ENCODE results near the gene STAT5B. TPM values are rescaled to one million over a fixed set of nuclear protein-coding genes. Genes with fewer than 3 reads are reported as not detected.
"Not testable (repeated sequence)": the region's sequence is repeated elsewhere in the genome, so short reads cannot be mapped to it uniquely, and the experiment has no call there.

STAT5B gene
- total and polyA plus RNA-seq, 2 of the 13 experiments (the other 11 are each of a cell fraction or from before 2014, with no cell fraction given): 21.0 to 42.8 TPM

GRCh38 chr17:42246515-42246914, 29.7 kb downstream of the STAT5B start (continued):
- TF ChIP-seq CTCF (CRISPR knock-in tag; IDR thresholded peaks at IDR 0.05): peak; percentile 71
- TF ChIP-seq ZBTB33 (CRISPR knock-in tag; IDR thresholded peaks at IDR 0.05): peak; percentile 70
- no peak for TF ChIP-seq ZNF558 (CRISPR knock-in tag; IDR thresholded peaks at IDR 0.05; ENCODE audit: borderline replicate concordance)
- TF ChIP-seq ARNT2 (CRISPR knock-in tag; IDR thresholded peaks at IDR 0.05; ENCODE audit: low read depth): no peak
- no peak for TF ChIP-seq ZNF160 (CRISPR knock-in tag; IDR thresholded peaks at IDR 0.05)
- TF ChIP-seq ZNF10 (CRISPR knock-in tag; IDR thresholded peaks at IDR 0.05; ENCODE audit: borderline replicate concordance, low read depth): no peak

- H4K20me1 ChIP-seq (ENCODE audit: insufficient read depth, low read length); H2AFZ ChIP-seq (ENCODE audit: low read length); ATAC-seq; H3K9me3 ChIP-seq (ENCODE audit: low read length); H3K9ac ChIP-seq (ENCODE audit: insufficient read depth, low read depth, low read length); H3K27me3 ChIP-seq (ENCODE audit: control insufficient read depth in 1 of 2, insufficient read depth in 2 of 2, low read length in 2 of 2); in situ Hi-C loops (cut with HindIII; ENCODE audit: extremely low pct_ligation_motif_present, low pct_unique_long_range_greater_than_20kb); CTCF ChIA-PET (ENCODE audit: low intra/inter-chr PET ratio, low total read pairs); BruUV-seq (replicated peaks); DNase-seq (ENCODE audit: low spot score); H3K4me2 ChIP-seq (ENCODE audit: low read depth, low read length); H3K36me3 ChIP-seq (replicated peaks in 1 of 2; ENCODE audit: control insufficient read depth in 1 of 2, insufficient read depth in 2 of 2, low read length in 2 of 2); H3K27ac ChIP-seq (ENCODE audit: extremely low read length, insufficient read depth, low read length); H3K4me3 ChIP-seq (replicated peaks in 1 of 3; ENCODE audit: insufficient read depth in 1 of 3, low read depth in 2 of 3, low read length in 3 of 3); FAIRE-seq: not testable (repeated sequence)
- POLR2A ChIA-PET: interaction anchor here (0.7 to 1.1 kb wide), 2 partner anchors 57 to 91 kb away, joined by 3 read pairs; no protein-coding TSS in a partner anchor
- 97% methylated on average over 11 of the region's 11 CpGs for WGBS (ENCODE audit: low lambda C conversion rate)
- peaks cover 64% of the 10 kb centered on the region for H3K4me1 ChIP-seq (ENCODE audit: insufficient read depth, low read length)
- peaks cover 26% of the 10 kb centered on the region for H3K79me2 ChIP-seq (ENCODE audit: insufficient read depth, low read length)
- TF ChIP-seq ZBTB33 (CRISPR knock-in tag; IDR thresholded peaks at IDR 0.05) (peak; percentile 93), HNF4A (CRISPR knock-in tag; IDR thresholded peaks at IDR 0.05) (peak; percentile 41)
- intact Hi-C loops (cut with micrococcal nuclease; ENCODE audit: unreplicated experiment): loop anchor here (5.0 to 10.0 kb wide), 2 partner anchors 37 to 60 kb away; partner anchors contain the start of genes HCRT and KCNH4
These were observed 31.0 kb downstream of the STAT5B start for GRCh38 chr17:42245183-42245582.
